Ovary (tissue), 3 donors: Measurements from ENCODE around the gene IQCF6.

ENCODE experiments used
- CTCF ChIP-seq, 3 donors: fragments of 450-650 bp in 2 of 3; fragments of 200-600 bp in 1 of 3; IDR thresholded peaks; one replicate each; pipeline versions ENCODE4 v1.5.1 to v1.8.0; 2016 to 2022; ENCODE audit warnings: antibody characterized with exemption in 3 of 3, mild to moderate bottlenecking in 1 of 3
- EP300 ChIP-seq: sonication (generic); formaldehyde crosslinking; IDR thresholded peaks from one replicate; pipeline ENCODE4 v1.6.1; 2017; ENCODE audit warnings: antibody characterized with exemption
- POLR2A ChIP-seq: fragments of 450-650 bp; IDR thresholded peaks from one replicate; pipeline ENCODE4 v1.6.1; 2017; ENCODE audit warnings: antibody characterized with exemption, mild to moderate bottlenecking, moderate library complexity
- donor health status: DM: no; HTN: no; CAD: no.

GRCh38 chr3:51789437-51789836, 10.4 kb upstream of the IQCF6 start:
- TF ChIP-seq CTCF (IDR thresholded peaks at IDR 0.05) (no peak), POLR2A (no peak), EP300 (no peak)
